Skeletal muscle satellite cell (primary cell): Measurements from ENCODE around the gene TMEM242.

Experiments used
- H3K27me3 ChIP-seq: 2 replicates; pipeline ENCODE4 v1.7.0; 2013; ENCODE audit warnings: low read length; ENCODE audit not compliant: control insufficient read depth, insufficient read depth
- H3K36me3 ChIP-seq: 2 replicates; pipeline ENCODE4 v1.7.0; 2013; ENCODE audit warnings: mild to moderate bottlenecking, control low read depth, low read length; ENCODE audit not compliant: insufficient read depth
- H3K4me1 ChIP-seq: 2 replicates; pipeline ENCODE4 v1.7.0; 2013; ENCODE audit warnings: low read length; ENCODE audit not compliant: control insufficient read depth, insufficient read depth
- H3K4me2 ChIP-seq: 2 replicates; pipeline ENCODE4 v1.7.0; 2013; ENCODE audit warnings: mild to moderate bottlenecking, low read length
- H3K4me3 ChIP-seq: 2 replicates; pipeline ENCODE4 v1.7.0; 2013; ENCODE audit warnings: low read length
- H3K9ac ChIP-seq: 2 replicates; pipeline ENCODE4 v1.7.0; 2013; ENCODE audit warnings: mild to moderate bottlenecking, low read depth, low read length, moderate library complexity
- H3K9me3 ChIP-seq: replicated peaks from 2 replicates; pipeline ENCODE4 v1.7.0; 2013; ENCODE audit warnings: mild to moderate bottlenecking, control low read depth, low read length

TMEM242 gene

GRCh38 chr6:157300436-157300835 lies 22.9 kb downstream of the TMEM242 start:
- Histone ChIP-seq H3K4me2 (no peak overlapping the region), H3K9ac (no peak overlapping the region), H3K36me3 (no peaks in the 10 kb centered on the region), H3K9me3 (no peaks in the 10 kb centered on the region), H3K4me3 (no peak overlapping the region), H3K4me1 (peaks cover 7% of the 10 kb centered on the region), H3K27me3 (no peaks in the 10 kb centered on the region)

- no peaks in the 10 kb centered on the region for H3K36me3 ChIP-seq
- no peak overlapping the region for H3K9ac ChIP-seq
- peaks cover 5% of the 10 kb centered on the region for H3K4me1 ChIP-seq
- H3K9me3 ChIP-seq = no peaks in the 10 kb centered on the region
- no peak overlapping the region for H3K4me3 ChIP-seq
- no peaks in the 10 kb centered on the region for H3K27me3 ChIP-seq
- no peak overlapping the region for H3K4me2 ChIP-seq
Observed at GRCh38 chr6:157300006-157300405, 23.3 kb downstream of the TMEM242 start.

GRCh38 chr6:157298216-157298724 lies 25.0 kb downstream of the TMEM242 start:
- H3K9me3 ChIP-seq = no peaks in the 10 kb centered on the region
- no peaks in the 10 kb centered on the region for H3K4me1 ChIP-seq
- H3K4me2 ChIP-seq = no peak overlapping the region
- no peaks in the 10 kb centered on the region for H3K27me3 ChIP-seq
- H3K4me3 ChIP-seq = no peak overlapping the region
- H3K36me3 ChIP-seq = no peaks in the 10 kb centered on the region
- no peak overlapping the region for H3K9ac ChIP-seq

GRCh38 chr6:157294654-157295053 lies 28.7 kb downstream of the TMEM242 start:
- Histone ChIP-seq H3K27me3 (no peaks in the 10 kb centered on the region), H3K36me3 (no peaks in the 10 kb centered on the region), H3K9me3 (no peaks in the 10 kb centered on the region), H3K4me3 (no peak overlapping the region), H3K9ac (no peak overlapping the region), H3K4me1 (no peaks in the 10 kb centered on the region), H3K4me2 (no peak overlapping the region)

- Histone ChIP-seq H3K4me1 (no peaks in the 10 kb centered on the region), H3K36me3 (no peaks in the 10 kb centered on the region), H3K4me2 (no peak overlapping the region), H3K4me3 (no peak overlapping the region), H3K27me3 (no peaks in the 10 kb centered on the region), H3K9ac (no peak overlapping the region), H3K9me3 (no peaks in the 10 kb centered on the region)
Observed at GRCh38 chr6:157293780-157294179, 29.5 kb downstream of the TMEM242 start.

- Histone ChIP-seq H3K4me1 (no peaks in the 10 kb centered on the region), H3K9ac (no peak overlapping the region), H3K36me3 (no peaks in the 10 kb centered on the region), H3K9me3 (no peaks in the 10 kb centered on the region), H3K27me3 (no peaks in the 10 kb centered on the region), H3K4me3 (no peak overlapping the region), H3K4me2 (no peak overlapping the region)
Observed at GRCh38 chr6:157292202-157292601, 31.1 kb downstream of the TMEM242 start.

- Histone ChIP-seq H3K4me2 (no peak overlapping the region), H3K4me3 (no peak overlapping the region), H3K9ac (no peak overlapping the region), H3K9me3 (no peaks in the 10 kb centered on the region), H3K36me3 (no peaks in the 10 kb centered on the region), H3K27me3 (no peaks in the 10 kb centered on the region), H3K4me1 (no peaks in the 10 kb centered on the region)
Observed at GRCh38 chr6:157291356-157291755, 32.0 kb downstream of the TMEM242 start.

GRCh38 chr6:157290797-157291196 lies 32.5 kb downstream of the TMEM242 start:
- H3K4me2 ChIP-seq = no peak overlapping the region
- no peaks in the 10 kb centered on the region for H3K9me3 ChIP-seq
- H3K9ac ChIP-seq = no peak overlapping the region
- H3K36me3 ChIP-seq = no peaks in the 10 kb centered on the region
- no peaks in the 10 kb centered on the region for H3K27me3 ChIP-seq
- no peak overlapping the region for H3K4me3 ChIP-seq
- no peaks in the 10 kb centered on the region for H3K4me1 ChIP-seq

- H3K4me3 ChIP-seq = no peak overlapping the region
- no peaks in the 10 kb centered on the region for H3K36me3 ChIP-seq
- H3K27me3 ChIP-seq = no peaks in the 10 kb centered on the region
- no peak overlapping the region for H3K4me2 ChIP-seq
- no peaks in the 10 kb centered on the region for H3K4me1 ChIP-seq
- no peaks in the 10 kb centered on the region for H3K9me3 ChIP-seq
- H3K9ac ChIP-seq = no peak overlapping the region
Observed at GRCh38 chr6:157289764-157290163, 33.6 kb downstream of the TMEM242 start.

GRCh38 chr6:157288575-157288974 lies 34.7 kb downstream of the TMEM242 start:
- no peaks in the 10 kb centered on the region for H3K4me1 ChIP-seq

GRCh38 chr6:157287923-157288322 lies 35.4 kb downstream of the TMEM242 start:
- no peaks in the 10 kb centered on the region for H3K36me3 ChIP-seq
- H3K27me3 ChIP-seq = no peaks in the 10 kb centered on the region
- H3K9me3 ChIP-seq = no peaks in the 10 kb centered on the region
- no peak overlapping the region for H3K4me3 ChIP-seq
- no peaks in the 10 kb centered on the region for H3K4me1 ChIP-seq
- no peak overlapping the region for H3K9ac ChIP-seq
- no peak overlapping the region for H3K4me2 ChIP-seq

More at GRCh38 chr6:157288575-157288974, 34.7 kb downstream of the TMEM242 start:
- no peaks in the 10 kb centered on the region for H3K9me3 ChIP-seq
- no peak overlapping the region for H3K4me2 ChIP-seq
- H3K4me3 ChIP-seq = no peak overlapping the region
- H3K27me3 ChIP-seq = no peaks in the 10 kb centered on the region
- H3K36me3 ChIP-seq = no peaks in the 10 kb centered on the region
- no peak overlapping the region for H3K9ac ChIP-seq

GRCh38 chr6:157287247-157287850 lies 36.0 kb downstream of the TMEM242 start:
- H3K4me3 ChIP-seq = no peak overlapping the region
- no peaks in the 10 kb centered on the region for H3K36me3 ChIP-seq
- H3K9me3 ChIP-seq = no peaks in the 10 kb centered on the region
- H3K27me3 ChIP-seq = no peaks in the 10 kb centered on the region
- H3K4me2 ChIP-seq = no peak overlapping the region
- no peaks in the 10 kb centered on the region for H3K4me1 ChIP-seq
- H3K9ac ChIP-seq = no peak overlapping the region
